Mucosa of descending colon (tissue), 3 donors: Measurements from ENCODE around the gene RAMP2. TPM values are rescaled to one million over a fixed set of nuclear protein-coding genes. Genes with fewer than 3 reads are reported as not detected.

Source experiments
- ATAC-seq: fragments of 200-7000 bp; cut with Tn5 transposase; one replicate; pipeline ENCODE4 v1.9.1; 2020; ENCODE audit warnings: mild to moderate bottlenecking, moderate library complexity
- DNase-seq, 3 donors: peaks; one replicate each; pipeline ENCODE4 v3.0.0-alpha.2; 2020
- H3K36me3 ChIP-seq: fragments of 200-600 bp; one replicate; pipeline ENCODE4 v1.8.0; 2021; ENCODE audit warnings: low read depth, mild to moderate bottlenecking
- H3K4me1 ChIP-seq: fragments of 200-600 bp; one replicate; pipeline ENCODE4 v1.8.0; 2021; ENCODE audit warnings: low read depth, mild to moderate bottlenecking
- H3K4me3 ChIP-seq: fragments of 200-600 bp; one replicate; pipeline ENCODE4 v1.8.0; 2021; ENCODE audit warnings: mild to moderate bottlenecking
- H3K9me3 ChIP-seq: fragments of 200-600 bp; one replicate; pipeline ENCODE4 v1.8.0; 2021; ENCODE audit warnings: mild to moderate bottlenecking
- CTCF ChIP-seq: fragments of 200-600 bp; IDR thresholded peaks from one replicate; pipeline ENCODE4 v1.8.0; 2022; ENCODE audit warnings: antibody characterized with exemption, mild to moderate bottlenecking
- intact Hi-C, 2 donors: fragments of 100-400 bp; cut with DNase I in 1 of 2; cut with micrococcal nuclease in 1 of 2; formaldehyde crosslinking; loops; one replicate each; pipeline versions ENCODE4 v1.11.0 to v1.11.1; 2022; cut with DNase I, micrococcal nuclease
- total RNA-seq, 3 donors: library from RNA; stranded (reverse); fragmentation: NEBNext Ultra II Directional in 2 of 3; extraction: Animal tissue kit (Norgen Biotek cat#: 25700) in 2 of 3; gene quantifications; one replicate each; pipeline versions ENCODE4 v1.2.1 to v1.2.4, GENCODE V29; 2021 to 2023
- donor health status: DM: no; HTN: no; CAD: no; lungs with moderate emphysema.
- donor health status: DM: no; HTN: no; CAD: no.
- donor health status: DM: no; HTN: yes; CAD: no.

Gene RAMP2
- total RNA-seq, 3 donors from 2014 or later: 5.7 to 17.2 (median 10.3) TPM

DNA sequence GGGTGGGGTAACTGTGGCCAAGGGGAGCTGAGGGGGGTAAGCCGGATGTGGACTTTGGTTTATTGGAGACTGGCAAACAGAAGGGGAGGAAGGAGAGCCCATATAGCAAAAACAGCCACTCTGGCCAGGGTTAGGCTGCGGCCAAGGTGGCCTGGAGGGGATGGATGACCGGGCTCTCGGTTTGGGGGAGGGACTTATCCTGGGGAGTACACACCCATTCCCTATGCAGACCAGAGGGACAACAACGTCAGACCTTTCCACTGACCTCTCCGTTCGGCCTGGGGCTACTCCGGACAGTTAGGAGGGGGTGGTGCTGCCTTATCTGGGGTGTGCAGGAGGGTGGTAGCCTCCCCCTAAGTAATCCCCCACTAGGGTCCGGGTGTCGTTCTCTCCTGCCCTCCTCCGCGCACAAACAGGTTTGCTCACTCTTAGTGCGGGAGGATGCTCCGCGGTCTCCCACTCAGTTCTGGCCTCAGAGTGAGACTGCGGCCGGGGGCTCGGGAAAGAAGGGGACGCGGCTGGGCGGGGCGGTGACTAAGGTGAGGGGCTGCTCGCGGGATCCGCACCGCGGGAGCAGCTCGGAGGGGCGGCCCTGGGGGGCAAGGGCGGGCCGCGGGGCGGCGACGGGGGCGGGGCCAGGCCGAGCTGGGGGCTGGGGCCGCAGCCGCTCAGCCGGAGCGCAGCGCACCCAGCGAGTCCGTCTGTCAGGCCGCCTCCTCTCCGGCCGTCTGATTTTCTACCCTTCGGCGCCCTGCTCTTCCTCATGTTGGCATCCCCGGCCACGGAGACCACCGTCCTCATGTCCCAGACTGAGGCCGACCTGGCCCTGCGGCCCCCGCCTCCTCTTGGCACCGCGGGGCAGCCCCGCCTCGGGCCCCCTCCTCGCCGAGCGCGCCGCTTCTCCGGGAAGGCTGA is 19.2 kb downstream of the RAMP2 start, which contains the start of gene WNK4:
Gene WNK4, plus strand, starts transcription at position 675 of the 915 bp plus-strand sequence. Its CDS starts 89 bp downstream, at position 764.
- peak; percentile 82 to 88 (median 83) for DNase-seq
- Histone ChIP-seq H3K36me3 (peaks cover 3% of the 10 kb centered on the region), H3K4me3 (peak within 1 kb of the TSS; percentile 48), H3K9me3 (no peaks in the 10 kb centered on the region), H3K4me1 (peaks cover 19% of the 10 kb centered on the region)
- peak; percentile 76 for ATAC-seq
- TF ChIP-seq CTCF: no peak
- intact Hi-C loops: no loop called here

GRCh38 chr17:42780851-42781638 is 20.0 kb downstream of the RAMP2 start:
- ATAC-seq (peak; percentile 2), DNase-seq (peak in 2 of 3 donors; percentile 24 to 52)
- Histone ChIP-seq H3K4me3 (peak overlapping the region; percentile 48), H3K4me1 (peaks cover 10% of the 10 kb centered on the region), H3K9me3 (no peaks in the 10 kb centered on the region), H3K36me3 (peaks cover 3% of the 10 kb centered on the region)
- no peak for TF ChIP-seq CTCF
- intact Hi-C loops: no loop called here

GRCh38 chr17:42781639-42782165 is 20.7 kb downstream of the RAMP2 start:
- no peaks in the 10 kb centered on the region for H3K9me3 ChIP-seq
- peak; percentile 0 for ATAC-seq
- intact Hi-C loops: no loop called here
- peaks cover 10% of the 10 kb centered on the region for H3K4me1 ChIP-seq
- DNase-seq: no peak
- H3K4me3 ChIP-seq: peak overlapping the region; percentile 48
- H3K36me3 ChIP-seq: no peaks in the 10 kb centered on the region
- no peak for TF ChIP-seq CTCF

GRCh38 chr17:42782166-42783061 is 21.4 kb downstream of the RAMP2 start:
- Histone ChIP-seq H3K36me3 (no peaks in the 10 kb centered on the region), H3K4me1 (peaks cover 10% of the 10 kb centered on the region), H3K4me3 (no peak overlapping the region), H3K9me3 (no peaks in the 10 kb centered on the region)
- DNase-seq: peak in 2 of 3 donors; percentile 42 to 71
- TF ChIP-seq CTCF: no peak
- peak; percentile 16 for ATAC-seq
- intact Hi-C loops: no loop called here
